Retinal pigment epithelial cell (primary cell): Measurements from ENCODE around the gene TBX3.

ENCODE experiments used
- DNase-seq: peaks from one replicate; pipeline ENCODE4 v3.0.0-alpha.2; 2010; ENCODE audit warnings: low read depth
- H3K4me3 ChIP-seq: 2 replicates; pipeline ENCODE4 v1.5.1; 2011; ENCODE audit warnings: mild to moderate bottlenecking, low read length, control low read depth, moderate library complexity
- TF ChIP-seq, protein P1 (sequence below): conservative IDR thresholded peaks from 2 replicates; pipeline ENCODE4 v1.5.1; 2011; ENCODE audit warnings: low read depth, low read length, control low read depth, inconsistent platforms

TBX3 gene

DNA sequence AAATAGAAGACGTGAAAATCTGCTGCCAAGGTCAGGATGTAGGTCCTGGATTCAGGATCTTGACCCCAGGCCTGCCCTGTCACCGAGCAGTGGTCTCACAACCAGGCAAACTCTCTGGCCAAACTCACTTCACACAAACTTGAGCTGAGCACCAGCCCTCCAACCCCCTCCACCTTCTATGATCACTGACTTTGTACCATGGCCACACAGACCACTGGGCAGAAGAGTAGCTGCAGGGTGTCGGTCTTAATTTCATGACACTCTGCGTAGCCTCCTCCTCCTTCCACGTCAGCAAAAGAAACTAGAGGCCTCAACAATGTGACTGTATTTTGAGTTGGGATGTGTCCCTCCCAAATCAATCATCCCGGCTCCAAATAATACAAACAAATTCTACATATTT is 7.2 kb upstream of the TBX3 start:
- no peak overlapping the region for H3K4me3 ChIP-seq
- DNase-seq: no peak
- TF ChIP-seq, protein P1, sequence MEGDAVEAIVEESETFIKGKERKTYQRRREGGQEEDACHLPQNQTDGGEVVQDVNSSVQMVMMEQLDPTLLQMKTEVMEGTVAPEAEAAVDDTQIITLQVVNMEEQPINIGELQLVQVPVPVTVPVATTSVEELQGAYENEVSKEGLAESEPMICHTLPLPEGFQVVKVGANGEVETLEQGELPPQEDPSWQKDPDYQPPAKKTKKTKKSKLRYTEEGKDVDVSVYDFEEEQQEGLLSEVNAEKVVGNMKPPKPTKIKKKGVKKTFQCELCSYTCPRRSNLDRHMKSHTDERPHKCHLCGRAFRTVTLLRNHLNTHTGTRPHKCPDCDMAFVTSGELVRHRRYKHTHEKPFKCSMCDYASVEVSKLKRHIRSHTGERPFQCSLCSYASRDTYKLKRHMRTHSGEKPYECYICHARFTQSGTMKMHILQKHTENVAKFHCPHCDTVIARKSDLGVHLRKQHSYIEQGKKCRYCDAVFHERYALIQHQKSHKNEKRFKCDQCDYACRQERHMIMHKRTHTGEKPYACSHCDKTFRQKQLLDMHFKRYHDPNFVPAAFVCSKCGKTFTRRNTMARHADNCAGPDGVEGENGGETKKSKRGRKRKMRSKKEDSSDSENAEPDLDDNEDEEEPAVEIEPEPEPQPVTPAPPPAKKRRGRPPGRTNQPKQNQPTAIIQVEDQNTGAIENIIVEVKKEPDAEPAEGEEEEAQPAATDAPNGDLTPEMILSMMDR: no peak

- DNase-seq: no peak
- TF ChIP-seq, protein P1: no peak
- H3K4me3 ChIP-seq: no peak overlapping the region
These were observed 6.5 kb upstream of the TBX3 start for GRCh38 chr12:114690267-114691135.

GRCh38 chr12:114689075-114689994 is 5.4 kb upstream of the TBX3 start:
- H3K4me3 ChIP-seq: no peak overlapping the region
- TF ChIP-seq, protein P1: no peak

DNA sequence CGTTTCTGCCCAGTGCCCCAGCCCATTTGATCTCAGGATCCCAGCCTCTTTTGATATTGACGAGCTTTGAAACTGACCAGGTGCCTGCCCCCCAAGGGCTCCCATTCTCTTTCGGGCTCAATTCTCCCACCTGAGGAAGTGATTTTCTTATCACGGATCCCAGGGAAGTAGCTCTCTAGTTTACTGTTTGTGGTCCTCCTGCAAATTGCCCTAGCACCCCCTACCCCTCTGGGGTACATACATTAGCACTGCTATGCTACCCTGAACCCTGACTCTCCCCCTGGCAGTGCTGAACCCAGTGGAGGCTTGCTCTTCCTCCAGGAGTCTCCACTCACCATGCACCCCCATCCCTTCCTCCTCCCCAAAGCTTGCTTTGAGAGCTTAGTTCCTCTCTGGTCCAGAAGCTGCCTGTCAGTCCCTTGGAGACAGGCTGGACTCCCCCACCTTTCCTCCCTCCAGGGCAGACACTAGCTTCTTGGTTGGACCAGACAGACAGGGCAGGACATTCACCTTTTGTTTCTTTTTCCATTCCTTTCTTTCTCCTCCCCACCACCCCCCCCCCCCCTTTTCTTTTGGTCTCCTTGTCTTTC is 4.4 kb upstream of the TBX3 start:
- TF ChIP-seq, protein P1: no peak
- H3K4me3 ChIP-seq: no peak overlapping the region
- no peak for DNase-seq

More at GRCh38 chr12:114689075-114689994, 5.4 kb upstream of the TBX3 start:
- DNase-seq: no peak

GRCh38 chr12:114687802-114688201 is 3.8 kb upstream of the TBX3 start:
- no peak for DNase-seq
- no peak overlapping the region for H3K4me3 ChIP-seq
- TF ChIP-seq, protein P1: no peak

- TF ChIP-seq, protein P1: no peak
- no peak overlapping the region for H3K4me3 ChIP-seq
- no peak for DNase-seq
These were observed 3.0 kb upstream of the TBX3 start for GRCh38 chr12:114686773-114687500.
